ENCODE measurements around the gene TSKU. TPM values are rescaled to one million over a fixed set of nuclear protein-coding genes. Genes with fewer than 3 reads are reported as not detected.

Gene TSKU
- total RNA-seq, 1 donor from 2014 or later = 27.5 TPM

DNA sequence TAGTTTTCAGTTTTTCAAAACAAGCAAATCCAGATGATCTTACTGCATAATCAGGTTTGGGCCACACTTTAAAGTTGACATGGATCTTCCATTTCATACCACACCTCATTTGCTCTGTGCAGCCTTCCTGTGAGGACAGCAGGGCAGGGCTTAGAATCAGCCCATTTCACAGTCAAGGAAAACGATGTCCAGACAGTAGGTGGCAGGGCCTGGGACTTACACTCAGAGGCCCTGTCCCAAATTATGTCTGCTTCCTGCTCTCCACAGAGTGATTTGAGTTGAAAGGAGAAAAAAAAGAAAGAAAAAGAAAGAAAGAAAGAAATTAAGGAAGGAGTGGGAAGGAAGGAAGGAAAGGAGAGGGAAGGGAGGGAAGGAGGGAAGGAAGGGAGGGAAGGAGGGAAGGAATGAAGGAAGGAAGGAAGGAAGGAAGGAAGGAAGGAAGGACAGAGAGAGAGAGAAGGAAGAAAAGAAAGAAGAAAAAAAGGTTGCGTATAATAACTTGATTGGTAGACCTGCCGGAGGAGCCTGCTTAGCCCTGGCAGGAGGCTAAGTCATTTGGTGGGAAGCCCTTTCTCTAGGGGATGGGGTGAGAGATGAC is 23.6 kb downstream of the TSKU start:
- Mint-ChIP-seq H3K27ac (ENCODE audit: unreplicated experiment) (no peak overlapping the region), H3K4me3 (no peak overlapping the region), H3K27me3 (ENCODE audit: low read depth) (peaks cover 2% of the 10 kb centered on the region), H3K9me3 (no peaks in the 10 kb centered on the region), H3K36me3 (ENCODE audit: low read depth) (no peaks in the 10 kb centered on the region), H3K4me1 (peaks cover 6% of the 10 kb centered on the region)
- DNase-seq (ENCODE audit: low read depth, low spot score) = no peak
- no peak for TF ChIP-seq CTCF (conservative IDR thresholded peaks at IDR 0.05)

DNA sequence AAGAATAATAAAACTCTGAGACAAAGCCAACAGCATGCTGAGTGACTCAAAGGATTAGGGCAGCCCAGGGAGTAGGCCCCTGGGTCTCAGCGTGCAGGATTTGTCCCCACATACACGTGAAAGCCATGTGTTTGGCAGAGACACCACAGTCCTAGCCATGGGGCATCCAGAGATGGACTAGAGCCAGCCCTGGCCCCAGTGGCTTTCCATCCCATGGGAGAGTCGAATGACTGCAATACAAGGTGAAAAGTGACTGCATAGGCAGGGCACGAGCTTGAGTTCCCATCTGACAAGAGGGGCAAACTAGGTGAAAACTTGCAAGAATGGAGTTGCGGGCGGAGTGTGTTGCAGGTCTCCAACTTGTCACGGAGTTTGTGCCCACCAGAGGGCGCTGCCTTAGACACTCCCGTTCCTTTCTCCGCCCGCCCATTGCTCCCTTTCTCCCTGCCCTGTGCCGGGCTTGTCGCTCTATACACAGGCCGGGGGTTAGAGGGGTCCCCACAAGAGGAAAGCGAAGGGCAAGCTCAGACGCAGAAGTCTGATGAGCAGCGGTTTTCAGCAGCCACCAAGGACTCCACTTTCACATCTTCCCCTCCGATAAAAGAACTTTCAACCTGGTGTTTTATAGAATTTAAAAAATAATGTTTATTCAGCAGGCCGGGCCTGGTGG is 24.2 kb downstream of the TSKU start:
- Mint-ChIP-seq H3K4me3 (no peak overlapping the region), H3K4me1 (peaks cover 6% of the 10 kb centered on the region), H3K36me3 (ENCODE audit: low read depth) (peaks cover under 1% of the 10 kb centered on the region), H3K27me3 (ENCODE audit: low read depth) (peaks cover 2% of the 10 kb centered on the region), H3K27ac (ENCODE audit: unreplicated experiment) (no peak overlapping the region), H3K9me3 (no peaks in the 10 kb centered on the region)
- DNase-seq (ENCODE audit: low read depth, low spot score) = peak; percentile 96
- TF ChIP-seq CTCF (conservative IDR thresholded peaks at IDR 0.05) = peak; percentile 85

DNA sequence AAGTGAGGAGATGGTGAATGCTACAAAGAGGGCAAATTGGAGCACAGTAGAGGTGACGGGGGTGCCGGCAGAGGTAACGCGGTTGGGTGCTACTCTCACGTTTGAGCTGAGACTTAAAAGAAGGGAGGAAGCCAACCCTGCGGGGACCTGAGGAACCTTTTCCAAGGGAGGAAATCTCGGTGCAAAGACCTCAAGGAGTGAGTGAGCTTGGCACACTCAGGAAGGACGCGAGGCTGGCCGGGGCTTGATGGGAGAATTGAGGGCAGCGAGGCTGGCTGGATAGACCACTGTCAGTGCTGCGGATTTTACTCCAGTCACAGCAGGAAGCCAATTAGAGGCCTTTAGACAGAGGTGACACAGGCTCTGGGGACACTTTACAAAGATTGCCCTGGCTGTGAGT is 25.0 kb downstream of the TSKU start:
- Mint-ChIP-seq H3K4me1 (peaks cover 6% of the 10 kb centered on the region), H3K27me3 (ENCODE audit: low read depth) (peaks cover 2% of the 10 kb centered on the region), H3K4me3 (no peak overlapping the region), H3K36me3 (ENCODE audit: low read depth) (peaks cover 3% of the 10 kb centered on the region), H3K27ac (ENCODE audit: unreplicated experiment) (no peak overlapping the region), H3K9me3 (peaks cover 3% of the 10 kb centered on the region)
- TF ChIP-seq CTCF (conservative IDR thresholded peaks at IDR 0.05) = no peak
- no peak for DNase-seq (ENCODE audit: low read depth, low spot score)

DNA sequence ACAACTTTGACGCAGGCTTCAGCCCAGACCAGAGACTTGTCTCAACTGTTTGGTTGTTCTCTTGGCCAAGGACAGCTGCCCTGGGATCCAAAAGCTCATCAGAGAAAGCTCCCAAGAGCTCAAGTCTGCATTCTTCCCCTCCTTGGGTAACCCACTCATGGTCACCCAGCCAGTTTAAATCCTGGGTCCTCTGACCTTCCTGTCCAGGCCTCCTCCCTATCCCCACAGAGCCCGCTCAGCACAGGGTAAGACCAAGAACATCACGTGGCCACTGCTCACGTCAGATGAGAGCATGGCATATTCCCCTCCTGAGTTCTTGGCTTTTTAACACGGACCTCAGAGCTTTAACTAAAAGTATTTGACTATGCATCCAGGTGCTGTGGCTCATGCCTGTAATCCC is 25.8 kb downstream of the TSKU start:
- H3K9me3 Mint-ChIP-seq = peaks cover 5% of the 10 kb centered on the region
- no peak overlapping the region for H3K4me3 Mint-ChIP-seq
- H3K4me1 Mint-ChIP-seq = peaks cover 6% of the 10 kb centered on the region
- TF ChIP-seq CTCF (conservative IDR thresholded peaks at IDR 0.05) = no peak
- H3K27ac Mint-ChIP-seq (ENCODE audit: unreplicated experiment) = no peak overlapping the region
- peaks cover 6% of the 10 kb centered on the region for H3K36me3 Mint-ChIP-seq (ENCODE audit: low read depth)
- H3K27me3 Mint-ChIP-seq (ENCODE audit: low read depth) = peaks cover 2% of the 10 kb centered on the region
- DNase-seq (ENCODE audit: low read depth, low spot score) = no peak

GRCh38 chr11:76810151-76810853 is 27.1 kb downstream of the TSKU start:
- Mint-ChIP-seq H3K4me3 (no peak overlapping the region), H3K9me3 (peaks cover 5% of the 10 kb centered on the region), H3K4me1 (peaks cover 6% of the 10 kb centered on the region), H3K36me3 (ENCODE audit: low read depth) (peaks cover 6% of the 10 kb centered on the region), H3K27ac (ENCODE audit: unreplicated experiment) (no peak overlapping the region), H3K27me3 (ENCODE audit: low read depth) (peaks cover 2% of the 10 kb centered on the region)
- peak; percentile 64 for TF ChIP-seq CTCF (conservative IDR thresholded peaks at IDR 0.05)
- peak; percentile 30 for DNase-seq (ENCODE audit: low read depth, low spot score)
